ENCODE results near the gene EPB41L5. TPM values are rescaled to one million over a fixed set of nuclear protein-coding genes. Genes with fewer than 3 reads are reported as not detected.

EPB41L5 gene
- total RNA-seq, 1 donor from 2014 or later = 16.2 TPM

DNA sequence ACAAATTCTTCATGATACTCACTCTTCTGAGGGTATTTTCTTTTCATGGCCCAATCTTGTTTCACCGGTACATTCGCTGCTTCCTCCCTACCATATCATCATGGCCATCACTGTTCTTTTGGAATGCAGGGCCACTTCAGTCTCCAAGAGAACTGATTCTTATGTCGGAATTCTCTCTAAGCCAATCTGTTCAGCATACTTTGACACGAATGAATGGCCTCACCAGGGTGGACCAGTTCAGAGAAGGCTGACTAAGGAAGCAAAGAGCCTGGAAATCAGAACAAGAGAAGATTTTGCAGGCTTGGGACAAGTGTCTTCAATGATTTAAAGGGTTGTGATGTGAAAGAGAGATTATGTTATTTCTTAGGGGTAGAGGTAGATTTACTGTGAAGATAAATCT, 5.0 kb upstream of the EPB41L5 start:
- H3K9ac ChIP-seq (ENCODE audit: low read length) = no peak overlapping the region
- no peak overlapping the region for H3K27ac ChIP-seq (ENCODE audit: low read depth, low read length)
- FAIRE-seq = no peak
- TF ChIP-seq, protein P1, sequence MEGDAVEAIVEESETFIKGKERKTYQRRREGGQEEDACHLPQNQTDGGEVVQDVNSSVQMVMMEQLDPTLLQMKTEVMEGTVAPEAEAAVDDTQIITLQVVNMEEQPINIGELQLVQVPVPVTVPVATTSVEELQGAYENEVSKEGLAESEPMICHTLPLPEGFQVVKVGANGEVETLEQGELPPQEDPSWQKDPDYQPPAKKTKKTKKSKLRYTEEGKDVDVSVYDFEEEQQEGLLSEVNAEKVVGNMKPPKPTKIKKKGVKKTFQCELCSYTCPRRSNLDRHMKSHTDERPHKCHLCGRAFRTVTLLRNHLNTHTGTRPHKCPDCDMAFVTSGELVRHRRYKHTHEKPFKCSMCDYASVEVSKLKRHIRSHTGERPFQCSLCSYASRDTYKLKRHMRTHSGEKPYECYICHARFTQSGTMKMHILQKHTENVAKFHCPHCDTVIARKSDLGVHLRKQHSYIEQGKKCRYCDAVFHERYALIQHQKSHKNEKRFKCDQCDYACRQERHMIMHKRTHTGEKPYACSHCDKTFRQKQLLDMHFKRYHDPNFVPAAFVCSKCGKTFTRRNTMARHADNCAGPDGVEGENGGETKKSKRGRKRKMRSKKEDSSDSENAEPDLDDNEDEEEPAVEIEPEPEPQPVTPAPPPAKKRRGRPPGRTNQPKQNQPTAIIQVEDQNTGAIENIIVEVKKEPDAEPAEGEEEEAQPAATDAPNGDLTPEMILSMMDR (IDR thresholded peaks at IDR 0.05; ENCODE audit: insufficient read depth, low read depth, low read length) = no peak
- TF ChIP-seq EZH2 (IDR thresholded peaks at IDR 0.05; ENCODE audit: insufficient read depth, low read length) = no peak
- H3K27me3 Mint-ChIP-seq (ENCODE audit: low read depth, unreplicated experiment) = no peaks in the 10 kb centered on the region
- no peaks in the 10 kb centered on the region for H3K36me3 Mint-ChIP-seq (ENCODE audit: low read depth, unreplicated experiment)
- no peaks in the 10 kb centered on the region for H3K27me3 ChIP-seq (ENCODE audit: insufficient read depth, low read length)
- H3K4me1 ChIP-seq (ENCODE audit: insufficient read depth, low read length) = peaks cover 3% of the 10 kb centered on the region
- peaks cover 5% of the 10 kb centered on the region for H3K4me1 Mint-ChIP-seq (ENCODE audit: low read depth, unreplicated experiment)
- H3K4me2 ChIP-seq (ENCODE audit: low read length) = no peak overlapping the region
- DNase-seq (ENCODE audit: low read depth) = no peak
- no peaks in the 10 kb centered on the region for H4K20me1 ChIP-seq (ENCODE audit: insufficient read depth, low read length)
- no peak overlapping the region for H3K27ac Mint-ChIP-seq (ENCODE audit: unreplicated experiment)
- no peaks in the 10 kb centered on the region for H3K79me2 ChIP-seq (ENCODE audit: insufficient read depth, low read length)
- H2AFZ ChIP-seq (ENCODE audit: low read depth, low read length) = no peak overlapping the region
- no peak overlapping the region for H3K4me3 Mint-ChIP-seq (ENCODE audit: unreplicated experiment)
- no peaks in the 10 kb centered on the region for H3K36me3 ChIP-seq (ENCODE audit: insufficient read depth, low read length)
- no peaks in the 10 kb centered on the region for H3K9me3 Mint-ChIP-seq (ENCODE audit: unreplicated experiment)
- H3K9me3 ChIP-seq (ENCODE audit: insufficient read depth, low read depth, low read length) = no peaks in the 10 kb centered on the region
- no peak overlapping the region for H3K4me3 ChIP-seq (ENCODE audit: insufficient read depth, low read depth, low read length)

DNA sequence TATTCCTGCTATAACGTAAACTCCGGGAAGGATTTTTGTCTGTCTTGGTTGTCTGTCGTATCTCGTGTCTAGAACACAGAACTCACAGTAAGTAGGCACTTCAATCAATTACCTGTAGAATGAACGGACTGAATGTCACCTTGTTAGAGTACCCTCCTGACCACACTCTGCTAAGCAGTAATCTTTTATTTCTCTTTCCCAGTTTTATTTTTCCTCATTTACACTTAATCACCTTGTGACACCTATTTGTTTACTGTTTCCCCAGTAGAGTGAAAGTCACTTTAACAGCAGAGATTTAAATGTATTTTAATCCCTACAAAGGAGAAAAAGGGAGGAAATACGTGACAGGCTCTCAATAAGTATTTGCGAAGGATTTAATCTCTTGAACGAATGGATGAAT, 514 bp upstream of the EPB41L5 start:
- Histone ChIP-seq H3K27me3 (ENCODE audit: insufficient read depth, low read length) (no peaks in the 10 kb centered on the region), H3K27ac (ENCODE audit: low read depth, low read length) (no peak overlapping the region), H3K9me3 (ENCODE audit: insufficient read depth, low read depth, low read length) (no peaks in the 10 kb centered on the region), H3K4me2 (ENCODE audit: low read length) (peak overlapping the region; percentile 80), H3K79me2 (ENCODE audit: insufficient read depth, low read length) (peaks cover 9% of the 10 kb centered on the region), H3K4me3 (ENCODE audit: insufficient read depth, low read depth, low read length) (peak overlapping the region; percentile 65), H2AFZ (ENCODE audit: low read depth, low read length) (peak overlapping the region; percentile 14), H3K36me3 (ENCODE audit: insufficient read depth, low read length) (no peaks in the 10 kb centered on the region), H4K20me1 (ENCODE audit: insufficient read depth, low read length) (peaks cover 3% of the 10 kb centered on the region), H3K9ac (ENCODE audit: low read length) (peak overlapping the region; percentile 83), H3K4me1 (ENCODE audit: insufficient read depth, low read length) (peaks cover 3% of the 10 kb centered on the region)
- Mint-ChIP-seq H3K36me3 (ENCODE audit: low read depth, unreplicated experiment) (no peaks in the 10 kb centered on the region), H3K9me3 (ENCODE audit: unreplicated experiment) (no peaks in the 10 kb centered on the region), H3K4me1 (ENCODE audit: low read depth, unreplicated experiment) (peaks cover 5% of the 10 kb centered on the region), H3K27ac (ENCODE audit: unreplicated experiment) (peak overlapping the region; percentile 49), H3K4me3 (ENCODE audit: unreplicated experiment) (peak overlapping the region; percentile 81), H3K27me3 (ENCODE audit: low read depth, unreplicated experiment) (no peaks in the 10 kb centered on the region)
- TF ChIP-seq, protein P1 (IDR thresholded peaks at IDR 0.05; ENCODE audit: insufficient read depth, low read depth, low read length) = no peak
- DNase-seq (ENCODE audit: low read depth) (no peak), FAIRE-seq (no peak)

DNA sequence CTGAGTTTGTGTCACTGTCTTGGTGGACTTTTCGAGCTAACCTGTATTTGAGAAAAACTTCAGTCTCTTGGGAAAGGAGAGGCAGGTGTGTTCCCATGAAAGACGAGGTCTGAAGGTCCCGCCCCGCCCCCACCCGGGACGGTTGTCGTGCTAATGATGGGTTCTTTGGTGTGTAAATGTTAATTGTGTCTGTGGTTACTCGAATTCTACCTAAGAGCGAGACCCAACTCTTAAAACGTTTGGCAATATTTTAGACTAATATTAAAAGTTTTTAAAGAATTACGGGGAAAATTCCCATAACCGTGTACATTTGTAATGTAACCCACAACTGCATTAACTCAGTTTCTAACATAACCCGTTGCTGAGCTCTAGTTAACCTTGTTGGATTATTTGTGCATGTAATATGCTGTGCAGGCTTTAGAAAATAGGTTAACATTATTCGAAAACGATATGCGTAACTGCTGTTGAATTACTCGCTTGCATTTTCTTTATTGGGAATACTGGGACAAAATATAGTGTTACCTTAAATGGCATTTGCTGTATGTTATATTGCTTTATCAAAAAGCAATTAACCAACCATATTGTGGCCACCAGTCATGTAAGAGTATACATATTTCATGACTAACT, 833 bp downstream of the EPB41L5 start:
- H2AFZ ChIP-seq (ENCODE audit: low read depth, low read length) = peak overlapping the region; percentile 82
- no peaks in the 10 kb centered on the region for H3K9me3 ChIP-seq (ENCODE audit: insufficient read depth, low read depth, low read length)
- H3K4me2 ChIP-seq (ENCODE audit: low read length) = peak overlapping the region; percentile 80
- H3K4me3 ChIP-seq (ENCODE audit: insufficient read depth, low read depth, low read length) = peak overlapping the region; percentile 65
- peak overlapping the region; percentile 70 for H3K27ac Mint-ChIP-seq (ENCODE audit: unreplicated experiment)
- peaks cover 3% of the 10 kb centered on the region for H4K20me1 ChIP-seq (ENCODE audit: insufficient read depth, low read length)
- H3K79me2 ChIP-seq (ENCODE audit: insufficient read depth, low read length) = peaks cover 11% of the 10 kb centered on the region
- no peak for FAIRE-seq
- H3K27ac ChIP-seq (ENCODE audit: low read depth, low read length) = no peak overlapping the region
- H3K4me1 Mint-ChIP-seq (ENCODE audit: low read depth, unreplicated experiment) = peaks cover 5% of the 10 kb centered on the region
- H3K36me3 Mint-ChIP-seq (ENCODE audit: low read depth, unreplicated experiment) = no peaks in the 10 kb centered on the region
- H3K4me1 ChIP-seq (ENCODE audit: insufficient read depth, low read length) = peaks cover 3% of the 10 kb centered on the region
- H3K36me3 ChIP-seq (ENCODE audit: insufficient read depth, low read length) = no peaks in the 10 kb centered on the region
- no peaks in the 10 kb centered on the region for H3K27me3 ChIP-seq (ENCODE audit: insufficient read depth, low read length)
- TF ChIP-seq EZH2 (IDR thresholded peaks at IDR 0.05; ENCODE audit: insufficient read depth, low read length) = no peak
- TF ChIP-seq, protein P1 (IDR thresholded peaks at IDR 0.05; ENCODE audit: insufficient read depth, low read depth, low read length) = no peak
- no peaks in the 10 kb centered on the region for H3K9me3 Mint-ChIP-seq (ENCODE audit: unreplicated experiment)
- peak overlapping the region; percentile 89 for H3K4me3 Mint-ChIP-seq (ENCODE audit: unreplicated experiment)
- H3K27me3 Mint-ChIP-seq (ENCODE audit: low read depth, unreplicated experiment) = no peaks in the 10 kb centered on the region
- no peak for DNase-seq (ENCODE audit: low read depth)
- peak overlapping the region; percentile 83 for H3K9ac ChIP-seq (ENCODE audit: low read length)
